UCSD-AML1 (cell line): ENCODE results near the gene PARD6A.

ENCODE experiments used
- DNase-seq: peaks from one replicate; lab custom pipeline; 2025; ENCODE audit not compliant: unreplicated experiment; lab: John Stamatoyannopoulos, UW

The PARD6A gene

DNA sequence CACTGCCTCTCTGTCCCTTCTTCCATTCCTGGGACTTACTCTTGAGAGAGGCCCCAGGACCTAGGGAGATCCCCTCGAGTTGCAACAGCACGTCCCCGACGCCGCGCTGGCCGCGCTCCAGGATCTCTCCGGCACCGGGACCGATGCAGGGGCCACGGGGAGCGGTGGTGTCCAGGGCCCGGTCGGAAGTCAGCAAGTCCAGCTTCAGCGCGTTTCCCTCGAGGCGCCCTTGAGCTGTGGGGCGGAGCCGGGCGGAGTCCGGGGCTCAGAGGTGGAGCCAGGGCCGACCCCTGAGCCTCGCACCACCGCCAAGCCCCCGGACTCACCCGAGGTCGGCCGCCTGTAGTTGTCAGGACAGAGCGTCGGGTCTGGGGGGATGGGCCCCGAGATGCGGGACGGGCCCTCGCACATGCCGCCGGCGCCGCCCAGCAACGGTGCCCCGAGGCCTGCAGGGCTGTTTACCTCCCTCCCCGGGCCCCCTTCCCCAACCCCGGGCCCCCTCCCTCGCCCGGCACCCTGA, 5.3 kb downstream of the PARD6A start:
- peak; percentile 47 for DNase-seq

DNA sequence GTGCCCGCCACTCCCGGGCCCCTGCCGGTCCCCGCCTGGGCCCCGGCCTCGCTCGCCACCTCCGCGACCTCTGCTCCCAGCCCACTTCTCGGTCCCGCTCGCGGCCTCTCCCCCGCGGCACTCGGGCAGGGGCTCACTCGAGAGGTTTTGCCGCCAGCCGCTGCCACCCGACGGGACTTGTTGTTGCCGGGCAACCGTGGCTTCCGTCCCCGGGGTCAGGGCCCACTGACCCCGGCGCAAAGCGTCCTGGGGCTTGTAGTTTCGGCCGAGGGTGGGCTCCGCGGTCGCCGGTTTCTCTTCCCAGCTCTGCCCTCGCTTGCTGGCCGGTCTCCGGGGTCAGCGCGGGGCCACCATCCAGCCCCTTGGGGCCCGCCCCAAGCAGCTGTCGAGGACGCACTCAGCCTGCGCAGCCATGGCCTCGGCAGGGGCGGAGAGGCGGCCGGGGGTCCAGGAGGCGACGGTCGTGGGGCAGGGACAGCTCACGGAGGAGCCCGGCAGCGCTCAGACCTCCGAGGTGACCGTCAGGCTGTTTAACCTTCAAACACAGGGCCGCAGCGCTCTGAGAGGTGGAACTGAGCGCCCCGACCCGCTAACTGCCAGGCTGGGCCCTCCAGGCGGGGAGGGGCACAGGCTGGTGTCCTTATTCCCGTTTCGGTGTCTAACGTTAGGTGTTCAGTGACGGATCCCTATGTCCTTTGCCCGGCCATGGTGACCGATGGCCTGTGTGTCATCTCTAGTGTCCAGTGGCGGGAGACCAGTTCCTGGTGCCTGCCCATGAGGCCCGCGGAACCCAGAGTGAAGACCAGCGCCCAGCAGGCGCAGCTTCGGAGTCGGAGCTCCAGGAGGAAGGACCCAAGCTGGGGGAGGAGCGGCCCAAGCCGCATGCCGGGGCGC, 6.0 kb downstream of the PARD6A start, which contains the start of the genes C16orf86 and ENKD1:
Gene C16orf86 (plus strand): TSS at position 256 of the 894 bp plus-strand sequence. CDS start 157 bp downstream, at position 413.
Gene ENKD1 (minus strand): TSS at position 192 of the 894 bp plus-strand sequence. CDS start 308 bp downstream, outside the sequence.
- DNase-seq: peak; percentile 82

DNA sequence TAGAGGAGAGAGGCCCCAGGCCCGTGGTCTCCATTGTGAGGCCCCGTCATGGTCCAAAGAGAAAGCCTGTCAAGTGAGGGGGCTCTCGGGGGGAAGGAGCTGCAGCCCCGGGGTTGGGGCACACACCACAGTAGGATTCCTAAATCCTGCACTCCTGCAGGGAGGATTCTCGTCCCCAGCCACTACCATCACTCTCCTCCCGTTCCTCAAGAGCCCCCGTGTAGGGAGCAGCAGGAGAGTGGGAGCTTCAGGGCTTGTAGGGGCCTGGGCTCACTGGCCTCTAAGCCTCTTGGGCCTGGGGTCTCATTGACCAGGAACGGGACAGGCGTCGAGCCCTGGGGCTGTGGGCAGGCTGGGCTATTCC, 6.7 kb downstream of the PARD6A start:
- no peak for DNase-seq

DNA sequence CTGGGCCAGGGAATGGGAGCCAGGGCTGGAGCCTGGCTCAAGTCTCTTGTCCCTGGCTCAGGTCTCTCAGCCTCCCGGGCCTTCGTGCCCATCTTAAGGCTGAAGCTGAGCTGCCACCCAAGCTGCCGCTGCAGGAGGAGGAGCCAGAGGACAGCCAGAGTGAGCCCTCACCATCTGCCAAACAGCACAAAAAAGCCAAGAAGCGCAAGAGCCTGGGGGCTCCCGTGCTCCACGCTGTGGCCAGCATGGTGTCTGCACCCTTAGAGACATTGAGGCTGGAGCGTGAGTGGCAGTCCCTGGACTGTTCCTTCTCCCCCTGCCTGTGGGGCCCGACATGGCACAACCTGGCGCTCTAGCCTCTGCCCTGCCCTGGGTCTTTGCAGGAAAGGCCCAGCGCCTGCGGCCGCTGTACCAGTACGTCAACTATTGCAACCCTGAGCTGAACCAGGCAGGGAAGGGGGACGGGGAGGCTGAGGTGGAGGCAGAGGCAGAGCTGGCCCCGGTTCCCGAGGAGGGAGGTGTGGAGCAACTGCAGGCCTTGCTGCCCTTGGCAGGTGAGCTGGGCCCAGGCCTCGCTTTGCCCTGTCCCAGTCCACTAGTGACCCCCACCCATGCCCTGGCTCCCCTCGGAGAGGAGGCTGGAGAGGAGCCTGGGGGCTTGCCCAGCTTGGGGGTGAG, 7.2 kb downstream of the PARD6A start:
- DNase-seq: peak; percentile 90

- DNase-seq: peak; percentile 28
Observed at GRCh38 chr16:67668495-67669157, 7.9 kb downstream of the PARD6A start.

- no peak for DNase-seq
Observed at GRCh38 chr16:67669499-67670101, 8.8 kb downstream of the PARD6A start.

DNA sequence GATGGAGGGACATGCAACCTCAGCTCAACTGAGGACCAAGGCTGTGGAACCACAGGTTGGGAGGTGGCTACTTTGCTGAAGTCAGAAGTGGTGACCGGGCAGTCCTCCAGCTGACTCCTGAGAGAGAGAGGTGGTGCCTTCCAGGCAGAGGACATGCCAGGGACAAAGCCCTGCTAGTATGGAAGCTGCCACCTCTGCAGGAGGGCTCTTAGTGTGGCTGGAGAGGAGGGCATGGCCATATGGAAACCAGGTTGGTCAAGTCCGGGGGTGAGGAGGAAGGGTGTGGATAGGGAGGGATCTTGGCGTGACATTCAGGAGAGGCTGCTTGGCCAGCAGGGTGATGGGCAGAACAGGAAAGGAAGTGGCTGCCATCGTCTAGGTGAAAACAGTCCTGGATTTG, 11.5 kb downstream of the PARD6A start:
- DNase-seq: no peak

- peak; percentile 75 for DNase-seq
Observed at GRCh38 chr16:67672739-67673662, 12.2 kb downstream of the PARD6A start.

DNA sequence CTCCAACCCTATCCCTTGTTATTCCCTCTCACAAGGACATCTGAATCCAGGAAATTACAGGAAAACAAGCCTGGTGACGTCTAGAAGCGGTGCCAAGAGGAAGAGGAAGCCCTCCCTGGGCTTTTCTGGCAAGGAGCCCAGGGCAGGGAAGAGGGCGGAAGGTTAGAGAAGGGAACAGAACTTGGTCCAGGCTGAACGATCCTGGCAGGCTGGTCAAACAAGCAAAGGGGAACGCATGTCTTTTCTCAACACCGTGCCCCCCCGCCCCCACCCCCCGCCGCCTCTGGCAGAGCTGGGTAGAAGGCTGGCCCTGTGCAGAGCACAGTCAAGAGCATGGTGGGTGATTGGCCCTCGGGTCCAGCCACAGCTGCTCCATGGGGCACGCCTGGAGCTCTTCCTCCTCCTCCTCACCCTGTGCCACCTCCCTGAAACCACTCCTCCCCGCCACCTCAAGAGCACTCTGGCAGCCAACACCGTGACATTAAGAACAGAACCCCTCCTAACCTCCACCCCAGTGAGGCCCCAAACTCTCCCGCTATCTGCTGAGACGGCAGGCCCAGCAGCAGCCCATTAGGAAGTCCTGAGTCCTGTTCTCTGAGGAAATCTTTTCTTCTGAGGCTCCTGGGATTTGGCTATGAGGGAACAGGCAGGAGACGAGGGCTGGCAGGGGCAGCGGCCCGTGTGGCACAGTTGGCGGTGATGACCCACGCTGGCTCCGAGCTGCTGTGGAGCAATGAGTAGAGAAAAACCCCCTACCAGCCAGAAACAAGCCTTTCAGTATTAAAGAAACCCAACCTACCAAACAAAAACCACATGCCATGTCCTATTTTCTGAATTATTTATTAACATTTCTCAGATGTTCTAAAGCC, 13.2 kb downstream of the PARD6A start:
- peak; percentile 53 for DNase-seq

- DNase-seq: no peak
Observed at GRCh38 chr16:67674851-67675578, 14.3 kb downstream of the PARD6A start.

- no peak for DNase-seq
Observed at GRCh38 chr16:67675579-67675935, 14.8 kb downstream of the PARD6A start.

DNA sequence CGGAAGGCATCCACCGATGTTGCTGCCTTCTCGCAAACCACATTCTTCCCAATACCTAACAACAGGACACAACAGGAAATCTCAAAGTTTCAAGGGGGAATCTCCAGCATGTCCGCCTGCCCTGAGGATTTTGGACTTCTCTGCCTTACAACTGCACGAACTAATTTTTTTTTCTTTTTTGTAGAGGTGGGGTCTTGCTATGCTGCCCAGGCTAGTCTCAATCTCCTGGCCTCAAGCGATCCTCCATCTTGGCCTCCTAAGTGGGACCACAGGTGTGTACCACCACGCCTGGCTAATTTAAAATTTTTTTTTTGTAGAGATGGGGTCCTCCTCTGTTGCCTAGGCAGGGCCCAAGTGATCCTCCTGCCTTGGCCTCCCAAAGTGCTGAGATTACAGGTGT, 15.2 kb downstream of the PARD6A start:
- no peak for DNase-seq

GRCh38 chr16:67676516-67676915, 15.8 kb downstream of the PARD6A start:
- DNase-seq: no peak

- DNase-seq: no peak
Observed at GRCh38 chr16:67676939-67677338, 16.2 kb downstream of the PARD6A start.

- no peak for DNase-seq
Observed at GRCh38 chr16:67677712-67678111, 17.0 kb downstream of the PARD6A start.

DNA sequence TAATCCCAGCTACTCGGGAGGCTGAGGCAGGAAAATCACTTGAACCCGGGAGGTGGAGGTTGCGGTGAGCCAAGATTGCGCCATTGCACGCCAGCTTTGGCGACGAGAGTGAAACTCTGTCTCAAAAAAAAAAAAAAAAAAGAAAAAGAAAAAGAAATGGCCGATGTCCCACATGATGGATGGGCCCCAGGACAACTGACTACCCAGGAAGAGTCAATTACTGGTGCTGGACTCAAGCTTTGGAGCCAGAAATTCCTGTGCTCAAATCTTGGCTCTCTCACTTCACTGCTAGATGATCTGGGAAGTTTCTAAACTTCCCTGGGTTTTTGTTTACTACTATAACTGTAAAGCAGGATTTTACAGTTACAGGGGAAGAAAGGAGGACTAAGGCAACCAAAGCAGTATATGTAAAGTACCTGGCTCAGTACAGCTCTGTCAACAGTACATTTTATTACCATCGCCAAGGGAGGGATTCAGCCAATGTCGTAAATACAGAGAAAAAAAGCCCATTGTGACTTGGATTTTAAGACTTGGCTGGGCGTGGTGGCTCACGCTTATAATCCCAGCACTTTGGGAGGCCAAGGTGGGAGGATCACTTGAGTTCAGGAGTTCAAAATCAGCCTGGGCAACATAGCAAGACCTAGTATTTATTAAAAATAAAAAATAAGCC, 17.7 kb downstream of the PARD6A start:
- DNase-seq: no peak

DNA sequence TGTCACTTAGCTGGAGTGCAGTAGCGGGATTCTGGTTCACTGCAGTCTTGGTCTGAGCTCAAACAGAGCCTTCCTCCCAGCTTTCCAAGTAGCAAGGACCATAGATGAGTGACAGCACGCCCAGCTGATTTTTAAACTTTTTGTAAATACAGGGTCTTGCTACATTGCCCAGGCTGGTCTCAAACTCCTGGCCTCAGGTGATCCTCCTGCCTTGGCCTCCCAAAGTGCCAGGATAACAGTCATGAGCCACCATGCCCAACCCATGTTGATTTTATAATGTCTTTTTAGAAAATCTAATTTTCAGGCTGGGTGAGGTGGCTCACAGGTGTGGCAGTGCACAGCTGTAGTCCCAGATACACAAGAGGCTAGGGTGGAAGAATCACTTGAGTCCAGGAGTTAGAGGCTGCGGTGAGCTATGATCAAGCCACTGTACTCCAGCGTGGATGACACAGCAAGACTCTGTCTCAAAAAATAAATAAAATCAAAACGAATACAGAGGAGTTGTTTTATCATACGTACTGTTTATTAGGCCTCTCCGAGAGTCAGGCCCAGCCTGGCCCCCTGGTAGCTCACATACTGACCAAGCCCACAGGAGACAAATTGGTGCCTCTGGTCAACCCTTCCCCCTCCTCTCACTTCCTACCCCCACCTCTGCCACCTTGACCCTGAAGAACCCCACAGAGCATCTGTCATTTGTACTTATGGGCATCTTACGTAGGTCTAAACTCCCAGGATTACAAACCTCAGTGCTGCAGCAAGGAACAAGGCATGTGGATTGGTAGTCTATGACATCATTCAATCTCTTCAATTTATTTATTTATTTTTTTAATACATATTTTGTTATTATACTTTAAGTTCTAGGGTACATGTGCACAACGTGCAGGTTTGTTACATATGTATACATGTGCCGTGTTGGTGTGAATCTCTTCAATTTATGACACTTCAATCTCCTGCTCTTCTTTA, 19.5 kb downstream of the PARD6A start:
- DNase-seq: no peak
